Endodermal cell (in vitro differentiated cells): ENCODE data around the gene FBXO46. TPM values are rescaled to one million over a fixed set of nuclear protein-coding genes. Genes with fewer than 3 reads are reported as not detected.

Source experiments
- DNase-seq: peaks from one replicate; pipeline ENCODE4 v3.0.0-alpha.2; 2017
- H3K27ac ChIP-seq: 2 replicates; pipeline ENCODE4 v1.5.1; 2013; ENCODE audit warnings: mild to moderate bottlenecking, low read depth, low read length, moderate library complexity
- H3K27me3 ChIP-seq: 2 replicates; pipeline ENCODE4 v1.6.1; 2013; ENCODE audit warnings: mild to moderate bottlenecking, low read length, moderate library complexity; ENCODE audit not compliant: insufficient read depth, control insufficient read depth, poor library complexity, severe bottlenecking
- H3K36me3 ChIP-seq: 2 replicates; pipeline ENCODE4 v1.7.0; 2013; ENCODE audit warnings: mild to moderate bottlenecking, low read length, moderate library complexity; ENCODE audit not compliant: control insufficient read depth, insufficient read depth
- H3K4me1 ChIP-seq: one replicate; pipeline ENCODE4 v1.7.0; 2013; ENCODE audit warnings: low read length; ENCODE audit not compliant: control insufficient read depth, insufficient read depth
- H3K4me3 ChIP-seq: 2 replicates; pipeline ENCODE4 v1.5.1; 2013; ENCODE audit warnings: mild to moderate bottlenecking, low read length, moderate library complexity
- H3K9ac ChIP-seq: 2 replicates; pipeline ENCODE4 v1.6.1; 2013; ENCODE audit warnings: mild to moderate bottlenecking, low read length, moderate library complexity; ENCODE audit not compliant: poor library complexity, severe bottlenecking; ENCODE audit errors: extremely low read depth
- H3K9me3 ChIP-seq: 2 replicates; pipeline ENCODE4 v1.6.1; 2013; ENCODE audit warnings: mild to moderate bottlenecking, low read length, moderate library complexity; ENCODE audit not compliant: control insufficient read depth
- H3K27ac Mint-ChIP-seq: 2 replicates; pipeline ENCODE4 v1.8.0; 2020; ENCODE audit warnings: mixed read lengths
- H3K27me3 Mint-ChIP-seq: 2 replicates; pipeline ENCODE4 v1.8.0; 2021; ENCODE audit warnings: mild to moderate bottlenecking, mixed read lengths; ENCODE audit not compliant: insufficient read depth
- H3K36me3 Mint-ChIP-seq: 2 replicates; pipeline ENCODE4 v1.8.0; 2020; ENCODE audit warnings: low read depth, mixed read lengths
- H3K4me1 Mint-ChIP-seq: 2 replicates; pipeline ENCODE4 v1.8.0; 2020; ENCODE audit warnings: mixed read lengths
- H3K4me3 Mint-ChIP-seq: 2 replicates; pipeline ENCODE4 v1.8.0; 2020; ENCODE audit warnings: mild to moderate bottlenecking, moderate library complexity, mixed read lengths
- H3K9me3 Mint-ChIP-seq: 2 replicates; pipeline ENCODE4 v1.8.0; 2020; ENCODE audit warnings: mild to moderate bottlenecking, mixed read lengths
- WGBS, 2 experiments: methylation state at CpG; one replicate each; pipeline versions ENCODE4 v1.1.5 to v1.1.7; 2013; ENCODE audit warnings: missing lambda C conversion rate in 2 of 2, mixed read lengths in 1 of 2; ENCODE audit not compliant: insufficient coverage in 1 of 2, insufficient read length in 1 of 2; 5-methylcytosine and 5-hydroxymethylcytosine counted together
- long read RNA-seq, 4 experiments: library from polyadenylated mRNA in 2 of 4; library from RNA in 1 of 4; library from capped mRNA in 1 of 4; stranded (forward) in 3 of 4; unstranded in 1 of 4; transcript quantifications; one replicate each; pipeline ENCODE4 v2.0.0, GENCODE V29; 2020 to 2021; ENCODE audit warnings: inconsistent platforms in 1 of 4
- polyA plus RNA-seq, 2 experiments: library from polyadenylated mRNA; stranded (reverse); fragments of 50-300 nt; gene quantifications; one replicate each; pipeline ENCODE4 v1.2.3, GENCODE V29; 2013
- total RNA-seq, 2 donors: library from RNA; stranded (reverse); fragmentation: NEBNext Ultra II Directional in 1 of 2; extraction: Animal tissue kit (Norgen Biotek cat#: 25700) in 1 of 2; gene quantifications; 2 replicates in 1 of 2; 3 replicates in 1 of 2; pipeline ENCODE4 v1.2.1, GENCODE V29; 2021
- TF ChIP-seq, protein P1 (sequence below): fragments of 200-600 bp; sonication (generic); conservative IDR thresholded peaks from 2 replicates; pipeline ENCODE4 v1.5.0; 2021; ENCODE audit warnings: antibody characterized with exemption, mild to moderate bottlenecking

FBXO46 gene, protein sequence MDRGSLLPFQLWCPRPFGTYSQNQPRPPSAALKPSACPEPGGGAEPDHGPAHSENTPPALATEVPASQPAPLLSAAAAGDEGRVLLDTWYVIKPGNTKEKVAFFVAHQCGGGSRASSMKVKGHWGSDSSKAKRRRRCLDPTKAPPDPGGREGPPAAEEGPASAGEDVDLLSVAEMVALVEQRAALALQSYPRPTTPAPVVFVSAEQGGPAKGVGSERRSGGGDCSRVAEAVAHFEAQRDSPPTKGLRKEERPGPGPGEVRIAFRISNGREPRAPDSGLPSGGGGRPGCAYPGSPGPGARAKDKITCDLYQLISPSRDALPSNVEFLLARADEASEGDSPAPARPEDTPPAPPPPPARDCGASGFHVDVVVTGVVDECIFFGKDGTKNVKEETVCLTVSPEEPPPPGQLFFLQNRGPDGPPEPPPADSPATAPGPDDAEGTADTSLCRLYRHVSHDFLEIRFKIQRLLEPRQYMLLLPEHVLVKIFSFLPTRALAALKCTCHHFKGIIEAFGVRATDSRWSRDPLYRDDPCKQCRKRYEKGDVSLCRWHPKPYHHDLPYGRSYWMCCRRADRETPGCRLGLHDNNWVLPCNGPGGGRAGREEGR
- 10 to 100 TPM; 36.5 to 42.8 TPM for total RNA-seq
- polyA plus RNA-seq (2013, experiment 1 of 2): 17.2 TPM
- 15.6 TPM for polyA plus RNA-seq (2013, experiment 2 of 2)
- long read RNA-seq, experiment 1, partial matches to known transcripts: 0 of 9 reads
- long read RNA-seq, experiment 1, other reads (novel, unspliced or antisense): 8 of 9 reads
- long read RNA-seq, experiment 2, transcript FBXO46-201 (2 exons, 3,001 nt): major isoform, 45 of 71 reads
- long read RNA-seq, experiment 2, partial matches to known transcripts: 0 of 71 reads
- long read RNA-seq, experiment 2, other reads (novel, unspliced or antisense): 26 of 71 reads
- long read RNA-seq, experiment 3, partial matches to known transcripts: 0 of 3 reads
- long read RNA-seq, experiment 3, other reads (novel, unspliced or antisense): 3 of 3 reads
- long read RNA-seq, experiment 4: 0 reads

- Mint-ChIP-seq H3K27ac (peak within 1 kb of the TSS; percentile 88), H3K4me3 (peak within 1 kb of the TSS; percentile 87), H3K4me1 (peaks cover 9% of the 10 kb centered on the region), H3K27me3 (no peaks in the 10 kb centered on the region), H3K9me3 (no peaks in the 10 kb centered on the region), H3K36me3 (peaks cover 5% of the 10 kb centered on the region)
- peak within 1 kb of the TSS; percentile 58 for H3K27ac ChIP-seq
- no peaks in the 10 kb centered on the region for H3K9me3 ChIP-seq
- WGBS, 2 experiments: 0 to 2% methylated on average over 14 to 48 of the region's 48 CpGs
- peak; percentile 99 for DNase-seq
- H3K36me3 ChIP-seq: no peaks in the 10 kb centered on the region
- TF ChIP-seq, protein P1, sequence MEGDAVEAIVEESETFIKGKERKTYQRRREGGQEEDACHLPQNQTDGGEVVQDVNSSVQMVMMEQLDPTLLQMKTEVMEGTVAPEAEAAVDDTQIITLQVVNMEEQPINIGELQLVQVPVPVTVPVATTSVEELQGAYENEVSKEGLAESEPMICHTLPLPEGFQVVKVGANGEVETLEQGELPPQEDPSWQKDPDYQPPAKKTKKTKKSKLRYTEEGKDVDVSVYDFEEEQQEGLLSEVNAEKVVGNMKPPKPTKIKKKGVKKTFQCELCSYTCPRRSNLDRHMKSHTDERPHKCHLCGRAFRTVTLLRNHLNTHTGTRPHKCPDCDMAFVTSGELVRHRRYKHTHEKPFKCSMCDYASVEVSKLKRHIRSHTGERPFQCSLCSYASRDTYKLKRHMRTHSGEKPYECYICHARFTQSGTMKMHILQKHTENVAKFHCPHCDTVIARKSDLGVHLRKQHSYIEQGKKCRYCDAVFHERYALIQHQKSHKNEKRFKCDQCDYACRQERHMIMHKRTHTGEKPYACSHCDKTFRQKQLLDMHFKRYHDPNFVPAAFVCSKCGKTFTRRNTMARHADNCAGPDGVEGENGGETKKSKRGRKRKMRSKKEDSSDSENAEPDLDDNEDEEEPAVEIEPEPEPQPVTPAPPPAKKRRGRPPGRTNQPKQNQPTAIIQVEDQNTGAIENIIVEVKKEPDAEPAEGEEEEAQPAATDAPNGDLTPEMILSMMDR: no peak
- no peaks in the 10 kb centered on the region for H3K27me3 ChIP-seq
- H3K4me3 ChIP-seq: peak within 1 kb of the TSS; percentile 96
- peak within 1 kb of the TSS; percentile 82 for H3K9ac ChIP-seq
- H3K4me1 ChIP-seq: peaks cover 2% of the 10 kb centered on the region
Measured at GRCh38 chr19:45730368-45731288, at the start of gene FBXO46. FBXO46 (minus strand) TSS chr19:45730896; CDS start chr19:45713495, 17,401 bp downstream.

DNA sequence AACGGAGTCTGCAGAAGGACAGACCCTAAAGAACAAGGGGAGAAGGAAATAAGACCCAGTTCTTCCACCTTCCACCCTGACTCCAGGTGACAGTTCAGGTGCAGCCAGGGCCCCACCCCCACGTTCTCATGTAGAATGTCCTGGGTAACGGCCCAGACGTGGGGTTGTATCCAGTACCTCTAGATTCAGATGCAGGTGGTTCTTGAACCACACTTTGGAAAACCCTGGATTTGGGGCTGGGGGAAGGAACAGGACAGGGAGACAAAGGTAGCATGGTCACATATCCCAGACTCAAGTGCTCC is 49.4 kb upstream of the FBXO46 start:
- Mint-ChIP-seq H3K4me1 (peaks cover 9% of the 10 kb centered on the region), H3K27ac (no peak overlapping the region), H3K9me3 (no peaks in the 10 kb centered on the region), H3K4me3 (no peak overlapping the region), H3K36me3 (peaks cover 29% of the 10 kb centered on the region), H3K27me3 (peaks cover 6% of the 10 kb centered on the region)
- H3K9ac ChIP-seq: no peak overlapping the region
- 69 to 77% methylated on average over 3 to 4 of the region's 4 CpGs for WGBS, 2 experiments
- H3K27ac ChIP-seq: no peak overlapping the region
- no peaks in the 10 kb centered on the region for H3K9me3 ChIP-seq
- peaks cover 11% of the 10 kb centered on the region for H3K4me1 ChIP-seq
- H3K27me3 ChIP-seq: no peaks in the 10 kb centered on the region
- peak; percentile 65 for DNase-seq
- H3K4me3 ChIP-seq: no peak overlapping the region
- TF ChIP-seq, protein P1: no peak
- H3K36me3 ChIP-seq: peaks cover 21% of the 10 kb centered on the region
